ENCODE results near the gene NR1D1. TPM values are rescaled to one million over a fixed set of nuclear protein-coding genes. Genes with fewer than 3 reads are reported as not detected.
A peak's percentile ranks its signal among the peaks of the same experiment; 100 is the strongest.

NR1D1 gene
- total RNA-seq, 4 donors from 2014 or later: 1.5 to 20.4 (median 18.3) TPM

GRCh38 chr17:40064971-40065768, 35.2 kb downstream of the NR1D1 start:
- no peaks in the 10 kb centered on the region for H3K9me3 ChIP-seq
- 0 to 4% methylated on average over 3 to 5 of the region's 10 CpGs for WGBS, 2 donors (ENCODE audit: low coverage in 1 of 2)

GRCh38 chr17:40063901-40064531, 36.4 kb downstream of the NR1D1 start:
- TF ChIP-seq, protein P1, sequence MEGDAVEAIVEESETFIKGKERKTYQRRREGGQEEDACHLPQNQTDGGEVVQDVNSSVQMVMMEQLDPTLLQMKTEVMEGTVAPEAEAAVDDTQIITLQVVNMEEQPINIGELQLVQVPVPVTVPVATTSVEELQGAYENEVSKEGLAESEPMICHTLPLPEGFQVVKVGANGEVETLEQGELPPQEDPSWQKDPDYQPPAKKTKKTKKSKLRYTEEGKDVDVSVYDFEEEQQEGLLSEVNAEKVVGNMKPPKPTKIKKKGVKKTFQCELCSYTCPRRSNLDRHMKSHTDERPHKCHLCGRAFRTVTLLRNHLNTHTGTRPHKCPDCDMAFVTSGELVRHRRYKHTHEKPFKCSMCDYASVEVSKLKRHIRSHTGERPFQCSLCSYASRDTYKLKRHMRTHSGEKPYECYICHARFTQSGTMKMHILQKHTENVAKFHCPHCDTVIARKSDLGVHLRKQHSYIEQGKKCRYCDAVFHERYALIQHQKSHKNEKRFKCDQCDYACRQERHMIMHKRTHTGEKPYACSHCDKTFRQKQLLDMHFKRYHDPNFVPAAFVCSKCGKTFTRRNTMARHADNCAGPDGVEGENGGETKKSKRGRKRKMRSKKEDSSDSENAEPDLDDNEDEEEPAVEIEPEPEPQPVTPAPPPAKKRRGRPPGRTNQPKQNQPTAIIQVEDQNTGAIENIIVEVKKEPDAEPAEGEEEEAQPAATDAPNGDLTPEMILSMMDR (IDR thresholded peaks at IDR 0.05): no peak
- TF ChIP-seq POLR2AphosphoS5 (IDR thresholded peaks at IDR 0.05) (no peak), POLR2A (IDR thresholded peaks at IDR 0.05) (no peak), EP300 (IDR thresholded peaks at IDR 0.05) (no peak)
- Histone ChIP-seq H3K9me3 (no peaks in the 10 kb centered on the region), H3K4me1 (peaks cover 4 to 77% (median 46%) of the 10 kb centered on the region in 3 donors), H3K36me3 (no peaks in the 10 kb centered on the region), H3K27me3 (no peaks in the 10 kb centered on the region), H3K4me3 (peak overlapping the region; percentile 90 to 98), H3K27ac (peak overlapping the region; percentile 91 to 99 (median 97))
- 0 to 7% methylated on average over 1 to 6 of the region's 10 CpGs for WGBS, 2 donors (ENCODE audit: low coverage in 1 of 2)
- ATAC-seq: no peak

More at GRCh38 chr17:40064971-40065768, 35.2 kb downstream of the NR1D1 start:
- Histone ChIP-seq H3K27me3 (no peaks in the 10 kb centered on the region), H3K4me1 (peaks cover 4 to 78% (median 58%) of the 10 kb centered on the region in 3 donors), H3K27ac (peak overlapping the region; percentile 5 to 99 (median 97)), H3K4me3 (peak overlapping the region; percentile 90 to 98), H3K36me3 (no peaks in the 10 kb centered on the region)
- ATAC-seq: no peak
- TF ChIP-seq, protein P1 (IDR thresholded peaks at IDR 0.05): no peak
- TF ChIP-seq POLR2AphosphoS5 (IDR thresholded peaks at IDR 0.05): no peak
- TF ChIP-seq POLR2A (IDR thresholded peaks at IDR 0.05): no peak
- TF ChIP-seq EP300 (IDR thresholded peaks at IDR 0.05): no peak

DNA sequence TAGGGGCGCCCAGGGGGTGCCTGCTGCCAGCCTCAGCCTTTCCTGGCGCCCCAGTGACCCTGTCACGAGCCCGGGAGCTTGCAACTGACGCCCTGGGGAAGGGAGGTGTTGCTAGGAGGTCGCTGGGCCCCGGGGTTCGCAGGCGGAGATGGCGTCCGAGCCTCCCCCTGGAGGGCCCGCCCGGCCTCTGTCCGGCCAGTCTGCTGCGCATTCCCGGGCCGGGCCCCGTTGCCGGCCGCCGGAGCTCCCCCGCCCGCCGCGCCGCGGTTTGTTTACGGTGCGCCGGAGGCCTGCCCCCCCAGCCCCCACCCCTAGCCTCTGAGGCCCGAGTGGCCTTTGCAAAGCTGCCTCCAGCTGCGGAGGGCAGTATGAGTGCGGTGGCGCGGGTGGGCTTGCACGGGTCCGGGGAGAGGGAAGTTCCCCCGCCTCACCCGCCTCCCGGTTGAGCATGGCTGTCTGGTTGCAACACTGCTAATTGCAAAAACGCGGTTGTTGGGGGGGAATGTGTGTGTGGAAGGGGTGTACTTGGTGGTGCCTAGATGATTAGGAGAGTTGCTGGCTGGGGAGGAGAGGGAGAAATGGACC, 37.1 kb downstream of the NR1D1 start:
- Histone ChIP-seq H3K27me3 (no peaks in the 10 kb centered on the region), H3K4me3 (peak overlapping the region; percentile 90 to 98), H3K36me3 (no peaks in the 10 kb centered on the region), H3K4me1 (peaks cover 4 to 77% (median 40%) of the 10 kb centered on the region in 3 donors), H3K27ac (peak overlapping the region; percentile 91 to 99 (median 97)), H3K9me3 (no peaks in the 10 kb centered on the region)
- peak; percentile 58 for ATAC-seq
- 0% methylated on average over 2 of the region's 42 CpGs; no CpG with 5 or more reads in 1 of the 2 donors for WGBS, 2 donors (ENCODE audit: low coverage in 1 of 2)
- TF ChIP-seq POLR2A (IDR thresholded peaks at IDR 0.05): peak; percentile 40 to 46
- TF ChIP-seq, protein P1 (IDR thresholded peaks at IDR 0.05): peak in 1 of 4 experiments; percentile 12
- no peak for TF ChIP-seq EP300 (IDR thresholded peaks at IDR 0.05)
- TF ChIP-seq POLR2AphosphoS5 (IDR thresholded peaks at IDR 0.05): no peak

- peaks cover 4 to 77% (median 33%) of the 10 kb centered on the region in 3 donors for H3K4me1 ChIP-seq
- 0 to 3% methylated on average over 8 to 14 of the region's 83 CpGs for WGBS, 2 donors (ENCODE audit: low coverage in 1 of 2)
- TF ChIP-seq, protein P1 (IDR thresholded peaks at IDR 0.05): peak in 2 of 4 experiments; percentile 4 to 5
- TF ChIP-seq POLR2A (IDR thresholded peaks at IDR 0.05) (no peak), POLR2AphosphoS5 (IDR thresholded peaks at IDR 0.05) (no peak)
- peak; percentile 87 for ATAC-seq
- no peaks in the 10 kb centered on the region for H3K27me3 ChIP-seq
- no peaks in the 10 kb centered on the region for H3K36me3 ChIP-seq
- peak within 1 kb of the TSS; percentile 90 to 98 for H3K4me3 ChIP-seq
- peak within 1 kb of the TSS; percentile 91 to 99 (median 97) for H3K27ac ChIP-seq
- no peaks in the 10 kb centered on the region for H3K9me3 ChIP-seq
These were observed 37.8 kb downstream of the NR1D1 start, which contains the start of gene THRA for GRCh38 chr17:40062329-40063186. THRA (plus strand) TSS chr17:40062965; CDS start chr17:40074489, 11,524 bp downstream.
